ENCODE results near the gene PSMD3. TPM values are rescaled to one million over a fixed set of nuclear protein-coding genes. Genes with fewer than 3 reads are reported as not detected.

The PSMD3 gene
- total RNA-seq, 6 donors from 2014 or later, result 55.5 to 117 (median 78.8) TPM

GRCh38 chr17:40015998-40016985, 35.7 kb downstream of the PSMD3 start:
- Histone ChIP-seq H3K4me1 (peaks cover 71 to 79% (median 74%) of the 10 kb centered on the region in 4 donors), H3K9me3 (no peaks in the 10 kb centered on the region), H3K36me3 (peaks cover 0 to 21% (median 12%) of the 10 kb centered on the region in 4 donors), H3K27me3 (no peaks in the 10 kb centered on the region), H3K4me3 (peak overlapping the region in 2 of 4 donors; percentile 26 to 35), H3K27ac (peak overlapping the region; percentile 76 to 83 (median 80))
- DNase-seq (peak in 1 of 2 donors; percentile 71), ATAC-seq (ENCODE audit: low FRiP score in 2 of 2) (no peak)
- 70 to 78% methylated on average over 17 to 26 of the region's 26 CpGs for WGBS, 2 donors
- TF ChIP-seq EP300 (IDR thresholded peaks at IDR 0.05), result no peak
- TF ChIP-seq POLR2A (IDR thresholded peaks at IDR 0.05), result no peak
- TF ChIP-seq CTCF (IDR thresholded peaks at IDR 0.05), result no peak
- no peak for TF ChIP-seq POLR2AphosphoS5 (IDR thresholded peaks at IDR 0.05)

GRCh38 chr17:40017422-40018080, 36.9 kb downstream of the PSMD3 start:
- Histone ChIP-seq H3K9me3 (no peaks in the 10 kb centered on the region), H3K4me3 (peak overlapping the region in 2 of 4 donors; percentile 5 to 35), H3K4me1 (peaks cover 83 to 90% (median 86%) of the 10 kb centered on the region in 4 donors), H3K27me3 (no peaks in the 10 kb centered on the region), H3K27ac (peak overlapping the region in 3 of 4 donors; percentile 70 to 83 (median 83)), H3K36me3 (peaks cover 5 to 34% (median 16%) of the 10 kb centered on the region in 4 donors)
- TF ChIP-seq EP300 (IDR thresholded peaks at IDR 0.05), result no peak
- TF ChIP-seq POLR2AphosphoS5 (IDR thresholded peaks at IDR 0.05), result peak in 1 of 2 donors; percentile 67
- 48 to 50% methylated on average over 14 to 15 of the region's 15 CpGs for WGBS, 2 donors
- ATAC-seq (ENCODE audit: low FRiP score in 2 of 2) (no peak), DNase-seq (no peak)

- ATAC-seq (ENCODE audit: low FRiP score in 2 of 2) (no peak), DNase-seq (peak in 1 of 2 donors; percentile 43)
- no peak overlapping the region for H3K4me3 ChIP-seq
- peak overlapping the region; percentile 25 to 83 (median 76) for H3K27ac ChIP-seq
- TF ChIP-seq CTCF (IDR thresholded peaks at IDR 0.05), result no peak
- TF ChIP-seq POLR2A (IDR thresholded peaks at IDR 0.05), result no peak
- TF ChIP-seq POLR2AphosphoS5 (IDR thresholded peaks at IDR 0.05), result no peak
- no peak for TF ChIP-seq EP300 (IDR thresholded peaks at IDR 0.05)
- no peaks in the 10 kb centered on the region for H3K27me3 ChIP-seq
- peaks cover 90 to 98% (median 93%) of the 10 kb centered on the region in 4 donors for H3K4me1 ChIP-seq
- peaks cover 5 to 42% (median 20%) of the 10 kb centered on the region in 4 donors for H3K36me3 ChIP-seq
- no peaks in the 10 kb centered on the region for H3K9me3 ChIP-seq
- WGBS, 2 donors, result 36 to 49% methylated on average over 7 to 15 of the region's 15 CpGs
Measured at GRCh38 chr17:40018211-40019121, 37.9 kb downstream of the PSMD3 start.

- H3K36me3 ChIP-seq, result peaks cover 5 to 42% (median 21%) of the 10 kb centered on the region in 4 donors
- peaks cover 90 to 98% (median 94%) of the 10 kb centered on the region in 4 donors for H3K4me1 ChIP-seq
- ATAC-seq (ENCODE audit: low FRiP score in 2 of 2) (no peak), DNase-seq (peak in 1 of 2 donors; percentile 78)
- 77% methylated on average over 22 to 24 of the region's 24 CpGs for WGBS, 2 donors
- TF ChIP-seq POLR2AphosphoS5 (IDR thresholded peaks at IDR 0.05), result peak in 1 of 2 donors; percentile 12
- no peak for TF ChIP-seq CTCF (IDR thresholded peaks at IDR 0.05)
- no peak for TF ChIP-seq EP300 (IDR thresholded peaks at IDR 0.05)
- no peak overlapping the region for H3K4me3 ChIP-seq
- no peaks in the 10 kb centered on the region for H3K9me3 ChIP-seq
- H3K27me3 ChIP-seq, result no peaks in the 10 kb centered on the region
- H3K27ac ChIP-seq, result peak overlapping the region; percentile 25 to 83 (median 76)
Measured at GRCh38 chr17:40019140-40019991, 38.8 kb downstream of the PSMD3 start.

Data from upper lobe of left lung (tissue), 6 donors.